Measurements from ENCODE around the gene ADAMTS2.

ADAMTS2 gene

GRCh38 chr5:179309751-179310320, 35.4 kb downstream of the ADAMTS2 start:
- Mint-ChIP-seq H3K36me3 (no peaks in the 10 kb centered on the region), H3K4me3 (no peak overlapping the region), H3K4me1 (no peaks in the 10 kb centered on the region), H3K9me3 (peaks cover 8% of the 10 kb centered on the region), H3K27ac (no peak overlapping the region), H3K27me3 (peaks cover 4% of the 10 kb centered on the region)
- DNase-seq (ENCODE audit: low spot score in 2 of 2) = no peak
- no peak for ATAC-seq (ENCODE audit: low read depth)

DNA sequence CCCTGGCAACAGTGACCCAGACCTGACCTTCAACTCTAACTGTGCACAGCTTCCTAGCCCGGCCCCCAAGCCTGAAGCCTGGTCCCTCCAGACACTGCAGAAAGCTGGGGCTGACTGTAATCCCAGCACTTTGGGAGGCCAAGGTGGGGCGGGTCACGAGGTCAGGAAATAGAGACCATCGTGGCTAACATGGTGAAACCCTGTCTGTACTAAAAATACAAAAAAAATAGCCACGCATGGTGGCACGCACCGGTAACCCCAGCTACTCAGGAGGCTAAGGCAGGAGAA, 35.9 kb downstream of the ADAMTS2 start:
- no peak overlapping the region for H3K4me3 Mint-ChIP-seq
- H3K27ac Mint-ChIP-seq = no peak overlapping the region
- no peak for DNase-seq (ENCODE audit: low spot score in 2 of 2)
- H3K36me3 Mint-ChIP-seq = no peaks in the 10 kb centered on the region
- H3K9me3 Mint-ChIP-seq = peaks cover 10% of the 10 kb centered on the region
- peaks cover 4% of the 10 kb centered on the region for H3K27me3 Mint-ChIP-seq
- no peaks in the 10 kb centered on the region for H3K4me1 Mint-ChIP-seq
- no peak for ATAC-seq (ENCODE audit: low read depth)

- DNase-seq (ENCODE audit: low spot score in 2 of 2) = no peak
- ATAC-seq (ENCODE audit: low read depth) = no peak
- H3K9me3 Mint-ChIP-seq = peaks cover 13% of the 10 kb centered on the region
- H3K4me3 Mint-ChIP-seq = no peak overlapping the region
- H3K36me3 Mint-ChIP-seq = no peaks in the 10 kb centered on the region
- peaks cover 4% of the 10 kb centered on the region for H3K27me3 Mint-ChIP-seq
- no peaks in the 10 kb centered on the region for H3K4me1 Mint-ChIP-seq
- no peak overlapping the region for H3K27ac Mint-ChIP-seq
These were observed 36.5 kb downstream of the ADAMTS2 start for GRCh38 chr5:179308563-179309382.

DNA sequence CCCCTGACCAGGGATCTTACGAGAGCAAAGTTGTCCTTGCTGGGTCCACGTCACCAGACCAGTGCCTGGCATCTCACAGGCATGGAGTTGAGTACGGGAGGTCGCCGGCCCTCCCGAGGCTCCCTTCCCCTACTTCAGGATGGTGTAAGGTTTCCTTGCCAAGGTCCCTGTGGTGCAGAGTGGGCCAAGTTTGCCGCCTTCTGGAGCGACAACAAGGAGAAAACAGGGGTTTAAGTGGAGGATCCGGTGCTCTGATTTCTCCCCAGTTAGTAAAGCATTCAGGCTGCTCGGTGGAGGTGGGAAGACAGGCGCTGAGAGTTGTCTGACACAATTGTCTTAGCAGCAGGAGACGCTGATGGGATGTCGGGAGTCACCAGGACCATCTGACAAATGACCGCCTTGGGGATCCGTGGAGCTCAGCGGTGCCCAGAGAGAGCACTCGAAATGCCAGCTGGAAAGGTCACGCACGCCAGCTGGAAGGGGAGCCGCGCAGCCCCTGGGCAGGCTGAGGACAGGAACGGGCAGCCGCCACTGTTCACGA, 37.3 kb downstream of the ADAMTS2 start:
- DNase-seq (ENCODE audit: low spot score in 2 of 2) = no peak
- H3K4me3 Mint-ChIP-seq = no peak overlapping the region
- no peaks in the 10 kb centered on the region for H3K36me3 Mint-ChIP-seq
- peaks cover 15% of the 10 kb centered on the region for H3K9me3 Mint-ChIP-seq
- no peak for ATAC-seq (ENCODE audit: low read depth)
- H3K4me1 Mint-ChIP-seq = no peaks in the 10 kb centered on the region
- H3K27me3 Mint-ChIP-seq = peaks cover 2% of the 10 kb centered on the region
- H3K27ac Mint-ChIP-seq = no peak overlapping the region

GRCh38 chr5:179307013-179307800, 38.1 kb downstream of the ADAMTS2 start:
- peaks cover 2% of the 10 kb centered on the region for H3K4me1 Mint-ChIP-seq
- no peak overlapping the region for H3K4me3 Mint-ChIP-seq
- DNase-seq (ENCODE audit: low spot score in 2 of 2) = no peak

DNA sequence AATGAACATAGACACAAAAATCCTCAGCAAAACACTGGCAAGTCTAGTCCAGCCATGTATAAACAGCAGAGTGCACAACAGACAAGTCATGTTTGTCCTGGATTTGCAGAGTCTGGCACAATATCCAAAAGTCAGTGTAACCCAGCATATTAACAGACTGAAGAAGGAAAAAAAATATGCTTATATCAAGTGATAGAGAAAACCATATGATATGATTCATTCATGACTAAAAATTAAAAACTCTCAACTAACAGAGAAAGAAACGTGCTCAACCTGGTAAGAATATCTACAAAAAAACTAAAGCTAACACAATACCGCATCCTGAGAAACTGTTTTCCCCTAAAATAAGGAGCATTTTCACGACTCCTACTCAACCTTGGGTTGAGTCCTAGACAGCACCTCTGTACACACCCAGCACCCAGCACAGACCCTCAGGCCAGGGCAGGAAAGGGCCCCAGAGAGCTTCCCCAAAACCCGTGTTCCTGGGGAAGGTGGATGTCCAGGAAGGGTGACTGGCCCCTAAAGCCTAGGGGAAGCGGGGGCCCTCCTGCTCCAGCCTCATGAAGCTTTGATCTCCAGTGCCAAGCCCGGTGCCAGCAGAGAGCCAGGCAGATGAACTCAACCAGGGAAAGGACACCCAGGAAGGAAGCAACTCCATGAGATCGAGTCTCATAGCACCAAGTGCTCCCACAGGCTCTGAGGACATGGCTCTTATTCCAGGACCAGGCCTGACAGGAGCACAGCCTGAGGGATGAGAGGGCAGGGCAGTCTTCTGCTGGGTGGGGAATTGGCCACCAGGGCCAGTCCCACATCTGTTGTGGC, 38.9 kb downstream of the ADAMTS2 start:
- Mint-ChIP-seq H3K4me3 (no peak overlapping the region), H3K27me3 (no peaks in the 10 kb centered on the region), H3K27ac (no peak overlapping the region), H3K4me1 (peaks cover 2% of the 10 kb centered on the region), H3K36me3 (no peaks in the 10 kb centered on the region), H3K9me3 (peaks cover 18% of the 10 kb centered on the region)
- DNase-seq (ENCODE audit: low spot score in 2 of 2) (no peak), ATAC-seq (ENCODE audit: low read depth) (no peak)

More at GRCh38 chr5:179307013-179307800, 38.1 kb downstream of the ADAMTS2 start:
- H3K36me3 Mint-ChIP-seq = no peaks in the 10 kb centered on the region
- H3K9me3 Mint-ChIP-seq = peaks cover 18% of the 10 kb centered on the region
- H3K27me3 Mint-ChIP-seq = no peaks in the 10 kb centered on the region
- no peak for ATAC-seq (ENCODE audit: low read depth)
- H3K27ac Mint-ChIP-seq = no peak overlapping the region

DNA sequence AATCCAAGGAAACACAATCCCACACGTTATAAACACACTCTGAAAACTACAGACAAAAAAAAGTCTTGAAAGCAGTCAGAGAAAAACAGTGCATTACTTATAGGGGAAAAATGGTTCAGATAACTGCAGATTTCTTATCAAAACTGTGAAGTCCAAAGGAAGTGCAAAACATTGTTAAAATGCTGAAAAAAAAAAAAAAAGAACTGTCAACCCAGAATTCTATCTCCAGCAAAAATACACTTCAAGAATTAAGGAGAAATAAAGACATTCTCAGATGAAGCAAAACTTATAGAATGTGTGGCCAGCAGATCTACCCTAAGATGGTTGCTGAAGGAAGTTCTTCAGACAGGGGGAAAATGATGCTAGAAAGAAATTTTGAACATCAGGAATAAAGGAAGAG, 40.4 kb downstream of the ADAMTS2 start:
- H3K4me1 Mint-ChIP-seq = peaks cover 2% of the 10 kb centered on the region
- peaks cover 18% of the 10 kb centered on the region for H3K9me3 Mint-ChIP-seq
- DNase-seq (ENCODE audit: low spot score in 2 of 2) (no peak), ATAC-seq (ENCODE audit: low read depth) (no peak)
- H3K36me3 Mint-ChIP-seq = no peaks in the 10 kb centered on the region
- no peaks in the 10 kb centered on the region for H3K27me3 Mint-ChIP-seq
- no peak overlapping the region for H3K27ac Mint-ChIP-seq
- H3K4me3 Mint-ChIP-seq = no peak overlapping the region

DNA sequence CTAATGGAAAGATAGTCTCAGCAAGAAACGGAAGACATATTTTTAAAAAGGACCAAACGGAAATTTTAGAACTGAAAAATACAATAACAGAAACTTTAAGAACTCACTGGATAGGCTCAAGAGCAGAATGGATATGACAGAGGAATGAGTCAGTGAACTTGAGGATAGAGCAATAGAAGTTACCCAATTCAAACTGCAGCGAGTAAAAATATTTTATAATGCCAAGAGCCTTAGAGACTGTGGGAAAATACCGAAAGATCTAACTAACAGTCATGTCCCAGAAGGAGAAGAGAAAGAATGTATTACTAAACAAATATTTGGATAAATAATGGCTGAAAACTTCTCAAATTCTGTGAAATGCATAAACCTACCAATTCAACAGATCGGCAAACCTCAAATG, 40.8 kb downstream of the ADAMTS2 start:
- Mint-ChIP-seq H3K27ac (no peak overlapping the region), H3K9me3 (peaks cover 18% of the 10 kb centered on the region), H3K36me3 (no peaks in the 10 kb centered on the region), H3K4me1 (peaks cover 2% of the 10 kb centered on the region), H3K4me3 (no peak overlapping the region), H3K27me3 (no peaks in the 10 kb centered on the region)
- DNase-seq (ENCODE audit: low spot score in 2 of 2) (no peak), ATAC-seq (ENCODE audit: low read depth) (no peak)

GRCh38 chr5:179303451-179304200, 41.6 kb downstream of the ADAMTS2 start:
- Mint-ChIP-seq H3K27ac (no peak overlapping the region), H3K27me3 (no peaks in the 10 kb centered on the region), H3K36me3 (no peaks in the 10 kb centered on the region), H3K9me3 (peaks cover 18% of the 10 kb centered on the region), H3K4me3 (no peak overlapping the region), H3K4me1 (peaks cover 2% of the 10 kb centered on the region)
- DNase-seq (ENCODE audit: low spot score in 2 of 2) (no peak), ATAC-seq (ENCODE audit: low read depth) (no peak)

GRCh38 chr5:179302499-179303185, 42.6 kb downstream of the ADAMTS2 start:
- Mint-ChIP-seq H3K9me3 (peaks cover 26% of the 10 kb centered on the region), H3K27ac (no peak overlapping the region), H3K4me3 (no peak overlapping the region), H3K36me3 (no peaks in the 10 kb centered on the region), H3K27me3 (peaks cover 3% of the 10 kb centered on the region), H3K4me1 (peaks cover 2% of the 10 kb centered on the region)
- DNase-seq (ENCODE audit: low spot score in 2 of 2) (no peak), ATAC-seq (ENCODE audit: low read depth) (no peak)

GRCh38 chr5:179301796-179302195, 43.5 kb downstream of the ADAMTS2 start:
- peaks cover 27% of the 10 kb centered on the region for H3K9me3 Mint-ChIP-seq
- peaks cover 4% of the 10 kb centered on the region for H3K27me3 Mint-ChIP-seq
- H3K4me3 Mint-ChIP-seq = no peak overlapping the region
- no peak for DNase-seq (ENCODE audit: low spot score in 2 of 2)
- H3K36me3 Mint-ChIP-seq = no peaks in the 10 kb centered on the region
- ATAC-seq (ENCODE audit: low read depth) = no peak
- no peak overlapping the region for H3K27ac Mint-ChIP-seq
- peaks cover 2% of the 10 kb centered on the region for H3K4me1 Mint-ChIP-seq

DNA sequence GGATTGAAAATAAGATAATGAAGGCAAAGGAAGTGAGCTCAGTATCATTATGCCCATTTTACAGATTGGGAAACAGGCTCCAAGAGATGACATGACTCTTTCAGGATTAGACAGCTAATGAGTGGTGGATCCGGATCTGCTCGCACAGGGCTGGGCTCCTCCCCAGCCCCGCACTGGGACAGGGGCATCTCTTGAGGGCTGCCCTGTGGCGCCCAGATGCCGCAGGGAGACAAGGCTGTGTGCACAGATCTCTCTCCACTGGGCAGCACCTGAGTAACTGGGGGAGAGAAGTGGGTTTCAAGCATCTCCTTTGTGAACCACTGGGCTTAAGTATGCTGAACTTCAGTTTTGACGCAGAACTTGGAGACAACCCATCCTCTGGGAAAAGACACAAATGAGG, 43.9 kb downstream of the ADAMTS2 start:
- no peaks in the 10 kb centered on the region for H3K36me3 Mint-ChIP-seq
- peaks cover 27% of the 10 kb centered on the region for H3K9me3 Mint-ChIP-seq
- DNase-seq (ENCODE audit: low spot score in 2 of 2) = no peak
- ATAC-seq (ENCODE audit: low read depth) = no peak
- H3K4me3 Mint-ChIP-seq = no peak overlapping the region
- H3K27ac Mint-ChIP-seq = no peak overlapping the region
- H3K4me1 Mint-ChIP-seq = peaks cover 2% of the 10 kb centered on the region
- peaks cover 4% of the 10 kb centered on the region for H3K27me3 Mint-ChIP-seq
